Testis (tissue), 3 donors: ENCODE measurements around the gene TSEN54. TPM values are rescaled to one million over a fixed set of nuclear protein-coding genes. Genes with fewer than 3 reads are reported as not detected.

Source experiments
- DNase-seq: peaks from one replicate; pipeline ENCODE4 v3.0.0-alpha.2; 2019
- H3K27ac ChIP-seq, 2 donors: fragments of 200-600 bp; sonication (generic); one replicate each; pipeline ENCODE4 v1.5.1; 2019
- H3K27me3 ChIP-seq: fragments of 200-600 bp; sonication (generic); one replicate; pipeline ENCODE4 v1.5.1; 2019
- H3K36me3 ChIP-seq: fragments of 200-600 bp; sonication (generic); one replicate; pipeline ENCODE4 v1.5.1; 2017; ENCODE audit warnings: low read depth; ENCODE audit errors: missing control alignments
- H3K4me1 ChIP-seq: fragments of 200-600 bp; sonication (generic); one replicate; pipeline ENCODE4 v1.5.1; 2019
- H3K4me3 ChIP-seq, 2 donors: fragments of 200-600 bp; sonication (generic); one replicate each; pipeline ENCODE4 v1.5.1; 2017 to 2019
- H3K9me3 ChIP-seq: fragments of 200-600 bp; sonication (generic); one replicate; pipeline ENCODE4 v1.5.1; 2017
- CTCF ChIP-seq, 3 experiments: fragments of 450-650 bp in 2 of 3; fragments of 200-600 bp in 1 of 3; sonication (generic) in 1 of 3; IDR thresholded peaks; one replicate each; pipeline ENCODE4 v1.5.1; 2016 to 2019; ENCODE audit warnings: antibody characterized with exemption in 3 of 3, mild to moderate bottlenecking in 2 of 3, moderate library complexity in 1 of 3
- POLR2A ChIP-seq: fragments of 450-650 bp; IDR thresholded peaks from one replicate; pipeline ENCODE4 v1.6.1; 2017; ENCODE audit warnings: antibody characterized with exemption, mild to moderate bottlenecking, moderate library complexity
- WGBS, 2 donors: methylation state at CpG; one replicate each; pipeline ENCODE4 v1.1.5; 2018; 5-methylcytosine and 5-hydroxymethylcytosine counted together
- intact Hi-C: fragments of 100-400 bp; cut with DNase I; formaldehyde crosslinking; loops from one replicate; pipeline ENCODE4 v1.15.1; 2023; ENCODE audit warnings: low total_unique reads
- polyA plus RNA-seq: library from polyadenylated mRNA; stranded (reverse); fragments of 350-450 nt; fragmentation: Illumina TruSeq; extraction: RNeasy Lipid Tissue Mini Kit (QIAGEN cat#74804); gene quantifications from one replicate; pipeline ENCODE4 v1.2.3, GENCODE V29; 2014; ENCODE audit warnings: low read depth, low replicate concordance; ENCODE audit not compliant: insufficient read depth
- total RNA-seq, 2 donors: library from RNA; depleted of rRNA; stranded (reverse); fragments of >200 nt; gene quantifications; one replicate each; pipeline ENCODE4 v1.2.3, GENCODE V29; 2016

The TSEN54 gene
- total and polyA plus RNA-seq, 3 donors from 2014 or later: 28.3 to 46.6 (median 45.7) TPM

GRCh38 chr17:75563063-75563758 is 46.9 kb downstream of the TSEN54 start:
- intact Hi-C loops: no loop called here
- H3K4me1 ChIP-seq: peaks cover 4% of the 10 kb centered on the region
- H3K27me3 ChIP-seq: no peaks in the 10 kb centered on the region
- DNase-seq: no peak
- 89 to 95% methylated on average over 20 to 28 of the region's 28 CpGs for whole genome bisulfite sequencing, 2 donors
- no peak for TF ChIP-seq POLR2A
- H3K4me3 ChIP-seq: no peak overlapping the region
- no peaks in the 10 kb centered on the region for H3K9me3 ChIP-seq
- no peak overlapping the region for H3K27ac ChIP-seq
- H3K36me3 ChIP-seq: no peaks in the 10 kb centered on the region

- H3K36me3 ChIP-seq: no peaks in the 10 kb centered on the region
- no peak overlapping the region for H3K4me3 ChIP-seq
- no peak overlapping the region for H3K27ac ChIP-seq
- 95 to 98% methylated on average over 9 to 11 of the region's 11 CpGs for WGBS, 2 donors
- H3K27me3 ChIP-seq: no peaks in the 10 kb centered on the region
- peaks cover 4% of the 10 kb centered on the region for H3K4me1 ChIP-seq
- no peaks in the 10 kb centered on the region for H3K9me3 ChIP-seq
- intact Hi-C loops: no loop called here
- TF ChIP-seq POLR2A (no peak), CTCF (IDR thresholded peaks at IDR 0.05) (no peak)
- no peak for DNase-seq
Observed at GRCh38 chr17:75564195-75564594, 47.9 kb downstream of the TSEN54 start.

- H3K4me3 ChIP-seq: no peak overlapping the region
- intact Hi-C loops: no loop called here
- TF ChIP-seq CTCF (IDR thresholded peaks at IDR 0.05) (no peak), POLR2A (no peak)
- no peaks in the 10 kb centered on the region for H3K9me3 ChIP-seq
- no peaks in the 10 kb centered on the region for H3K27me3 ChIP-seq
- peaks cover 4% of the 10 kb centered on the region for H3K4me1 ChIP-seq
- H3K36me3 ChIP-seq: no peaks in the 10 kb centered on the region
- H3K27ac ChIP-seq: no peak overlapping the region
- WGBS, 2 donors: 84 to 97% methylated on average over 6 to 7 of the region's 7 CpGs
- no peak for DNase-seq
Observed at GRCh38 chr17:75565066-75565465, 48.7 kb downstream of the TSEN54 start.

GRCh38 chr17:75565618-75566017 is 49.3 kb downstream of the TSEN54 start:
- Histone ChIP-seq H3K27me3 (no peaks in the 10 kb centered on the region), H3K4me1 (peaks cover 4% of the 10 kb centered on the region), H3K9me3 (no peaks in the 10 kb centered on the region), H3K4me3 (no peak overlapping the region), H3K27ac (no peak overlapping the region), H3K36me3 (no peaks in the 10 kb centered on the region)
- DNase-seq: no peak
- no peak for TF ChIP-seq CTCF (IDR thresholded peaks at IDR 0.05)
- no peak for TF ChIP-seq POLR2A
- 78 to 90% methylated on average over 5 to 6 of the region's 6 CpGs for WGBS, 2 donors
- intact Hi-C loops: no loop called here

- Histone ChIP-seq H3K4me1 (peaks cover 4% of the 10 kb centered on the region), H3K27ac (no peak overlapping the region), H3K36me3 (no peaks in the 10 kb centered on the region), H3K9me3 (no peaks in the 10 kb centered on the region), H3K4me3 (no peak overlapping the region), H3K27me3 (no peaks in the 10 kb centered on the region)
- WGBS, 2 donors: 91 to 96% methylated on average over 6 of the region's 6 CpGs
- TF ChIP-seq POLR2A (no peak), CTCF (IDR thresholded peaks at IDR 0.05) (no peak)
- DNase-seq: no peak
- intact Hi-C loops: no loop called here
Observed at GRCh38 chr17:75566416-75566815, 50.1 kb downstream of the TSEN54 start.
